PC-3 (cell line): ENCODE results near the gene THEM4. TPM values are rescaled to one million over a fixed set of nuclear protein-coding genes. Genes with fewer than 3 reads are reported as not detected.

Experiments
- ATAC-seq: fragments of 200-7000 bp; cut with Tn5 transposase; 2 replicates; pipeline ENCODE4 v1.9.1; 2020; ENCODE audit warnings: mild to moderate bottlenecking, moderate library complexity
- BruUV-seq: library from RNA; stranded (reverse); fragments of 400-500 nt; replicated peaks from 2 replicates; lab custom pipeline; 2021; lab: Mats Ljungman, UMichigan
- CTCF ChIA-PET: fragments of 300-600 bp; sonication (Branson Sonifier 250); formaldehyde crosslinking; loops from one replicate; lab custom pipeline; 2022; ENCODE audit warnings: antibody characterized with exemption; lab: Charles Lee
- POLR2A ChIA-PET: fragments of 300-600 bp; sonication (Branson Sonifier 250); formaldehyde crosslinking; loops from one replicate; lab custom pipeline; 2022; ENCODE audit warnings: antibody characterized with exemption; ENCODE audit not compliant: unreplicated experiment; lab: Charles Lee
- DNase-seq: peaks from one replicate; pipeline ENCODE4 v3.0.0-alpha.2; 2015
- H2AFZ ChIP-seq: fragments of 300-600 bp; sonication (generic); 2 replicates; pipeline ENCODE4 v1.6.0; 2016; ENCODE audit warnings: antibody characterized with exemption, low read length
- H3F3A ChIP-seq: fragments of 300-600 bp; sonication (generic); one replicate; pipeline ENCODE4 v1.6.0; 2017; ENCODE audit warnings: antibody characterized with exemption, low read length, control low read depth, mild to moderate bottlenecking; ENCODE audit not compliant: unreplicated experiment
- H3K27ac ChIP-seq: fragments of 300-600 bp; sonication (generic); 2 replicates; pipeline ENCODE4 v1.5.1; 2016; ENCODE audit warnings: mild to moderate bottlenecking, low read length
- H3K27me3 ChIP-seq: fragments of 300-600 bp; sonication (generic); 2 replicates; pipeline ENCODE4 v1.6.1; 2016; ENCODE audit warnings: low read length, mixed read lengths
- H3K36me3 ChIP-seq: fragments of 300-600 bp; sonication (generic); 2 replicates; pipeline ENCODE4 v1.6.1; 2016; ENCODE audit warnings: low read depth, mixed run types, low read length, mixed read lengths
- H3K4me1 ChIP-seq: fragments of 300-600 bp; sonication (generic); 2 replicates; pipeline ENCODE4 v1.5.1; 2016; ENCODE audit warnings: low read length; ENCODE audit not compliant: insufficient read depth
- H3K4me2 ChIP-seq: fragments of 300-600 bp; sonication (generic); 2 replicates; pipeline ENCODE4 v1.6.0; 2016; ENCODE audit warnings: low read length
- H3K4me3 ChIP-seq: fragments of 300-600 bp; sonication (generic); 2 replicates; pipeline ENCODE4 v1.5.1; 2016; ENCODE audit warnings: mild to moderate bottlenecking, low read length, mixed read lengths
- H3K79me2 ChIP-seq: fragments of 300-600 bp; sonication (generic); 2 replicates; pipeline ENCODE4 v1.6.1; 2017; ENCODE audit warnings: low read length, mixed read lengths
- H3K9ac ChIP-seq: fragments of 300-600 bp; sonication (generic); 2 replicates; pipeline ENCODE4 v1.6.0; 2016; ENCODE audit warnings: mild to moderate bottlenecking, low read length
- H3K9me2 ChIP-seq: fragments of 300-600 bp; sonication (generic); replicated peaks from 2 replicates; pipeline ENCODE4 v1.6.1; 2016; ENCODE audit warnings: mixed run types, low read length, mixed read lengths
- H3K9me3 ChIP-seq: fragments of 300-600 bp; sonication (generic); 2 replicates; pipeline ENCODE4 v1.6.1; 2016; ENCODE audit warnings: low read length, mixed read lengths
- H4K20me1 ChIP-seq: fragments of 300-600 bp; sonication (generic); 2 replicates; pipeline ENCODE4 v1.6.1; 2016; ENCODE audit warnings: low read length, mixed read lengths
- EZH2 ChIP-seq: fragments of 300-600 bp; sonication (generic); IDR thresholded peaks from one replicate; pipeline ENCODE4 v1.6.1; 2017; ENCODE audit warnings: antibody characterized with exemption, mild to moderate bottlenecking, low read length; ENCODE audit not compliant: unreplicated experiment
- EZH2phosphoT487 ChIP-seq: fragments of 300-600 bp; sonication (generic); IDR thresholded peaks from 2 replicates; pipeline ENCODE4 v1.6.1; 2018; ENCODE audit warnings: mild to moderate bottlenecking, antibody characterized with exemption, low read length, borderline replicate concordance
- intact Hi-C: fragments of 100-400 bp; cut with micrococcal nuclease; formaldehyde crosslinking; loops from 2 replicates; pipeline ENCODE4 v1.9.0; 2023
- total RNA-seq: library from RNA; depleted of rRNA; stranded (reverse); fragments of >200 nt; gene quantifications from 2 replicates; pipeline ENCODE4 v1.2.3, GENCODE V29; 2014
- TF ChIP-seq, protein P1 (sequence below): fragments of 300-600 bp; sonication (generic); conservative IDR thresholded peaks from 2 replicates; pipeline ENCODE4 v1.5.1; 2017; ENCODE audit warnings: antibody characterized with exemption, low read depth, mild to moderate bottlenecking, low read length

The THEM4 gene
- total RNA-seq, 1 experiment from 2014 or later = 18.1 TPM

DNA sequence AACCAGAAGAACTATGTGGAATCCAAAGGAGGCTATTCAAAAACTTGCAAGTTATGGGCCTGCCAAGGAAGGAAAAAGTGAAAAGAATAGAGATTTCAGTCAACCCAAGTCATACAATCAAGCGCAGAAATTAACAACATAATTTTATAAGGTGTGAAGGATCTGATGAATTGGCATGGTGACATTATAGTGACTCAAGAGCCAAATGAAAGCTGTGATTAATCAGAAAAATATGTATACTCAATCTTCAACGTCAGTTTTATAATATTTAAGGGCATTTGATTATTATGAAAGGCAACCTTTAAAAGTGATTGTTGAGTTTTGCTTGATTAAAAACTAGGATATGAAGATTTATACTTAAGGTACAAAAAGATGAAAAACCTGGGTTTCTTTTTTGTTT lies 37.8 kb upstream of the THEM4 start:
- H3K79me2 ChIP-seq = no peaks in the 10 kb centered on the region
- intact Hi-C loops = loop anchor here (5.0 kb wide), 1 partner anchor 60 kb away; no protein-coding TSS in a partner anchor
- peaks cover 9% of the 10 kb centered on the region for H3F3A ChIP-seq
- TF ChIP-seq EZH2phosphoT487 (no peak), EZH2 (no peak)
- TF ChIP-seq, protein P1, sequence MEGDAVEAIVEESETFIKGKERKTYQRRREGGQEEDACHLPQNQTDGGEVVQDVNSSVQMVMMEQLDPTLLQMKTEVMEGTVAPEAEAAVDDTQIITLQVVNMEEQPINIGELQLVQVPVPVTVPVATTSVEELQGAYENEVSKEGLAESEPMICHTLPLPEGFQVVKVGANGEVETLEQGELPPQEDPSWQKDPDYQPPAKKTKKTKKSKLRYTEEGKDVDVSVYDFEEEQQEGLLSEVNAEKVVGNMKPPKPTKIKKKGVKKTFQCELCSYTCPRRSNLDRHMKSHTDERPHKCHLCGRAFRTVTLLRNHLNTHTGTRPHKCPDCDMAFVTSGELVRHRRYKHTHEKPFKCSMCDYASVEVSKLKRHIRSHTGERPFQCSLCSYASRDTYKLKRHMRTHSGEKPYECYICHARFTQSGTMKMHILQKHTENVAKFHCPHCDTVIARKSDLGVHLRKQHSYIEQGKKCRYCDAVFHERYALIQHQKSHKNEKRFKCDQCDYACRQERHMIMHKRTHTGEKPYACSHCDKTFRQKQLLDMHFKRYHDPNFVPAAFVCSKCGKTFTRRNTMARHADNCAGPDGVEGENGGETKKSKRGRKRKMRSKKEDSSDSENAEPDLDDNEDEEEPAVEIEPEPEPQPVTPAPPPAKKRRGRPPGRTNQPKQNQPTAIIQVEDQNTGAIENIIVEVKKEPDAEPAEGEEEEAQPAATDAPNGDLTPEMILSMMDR = no peak
- ChIA-PET CTCF (interaction anchor here (1.0 to 1.1 kb wide), 2 partner anchors 13 to 54 kb away, joined by 3 to 4 read pairs; no protein-coding TSS in a partner anchor), POLR2A (interaction anchor here (0.6 to 1.8 kb wide), 8 partner anchors 11 to 1250 kb away, joined by 3 to 16 read pairs (median 5); partner anchors contain the start of genes S100A10 and S100A11)
- DNase-seq (peak; percentile 56), ATAC-seq (no peak)
- peak overlapping the region; percentile 55 for H3K4me2 ChIP-seq
- no peaks in the 10 kb centered on the region for H3K27me3 ChIP-seq
- peak overlapping the region; percentile 68 for H3K9ac ChIP-seq
- H3K4me3 ChIP-seq = peak overlapping the region; percentile 21; the same call in 1 of the 2 replicates
- H3K9me2 ChIP-seq = peaks cover 4% of the 10 kb centered on the region; the same call in 1 of the 2 replicates
- no peak overlapping the region for H2AFZ ChIP-seq
- H3K27ac ChIP-seq = peak overlapping the region; percentile 96
- H3K4me1 ChIP-seq = peaks cover 39% of the 10 kb centered on the region
- no peaks in the 10 kb centered on the region for H3K36me3 ChIP-seq
- H3K9me3 ChIP-seq = no peaks in the 10 kb centered on the region
- no TSS peak for BruUV-seq
- no peaks in the 10 kb centered on the region for H4K20me1 ChIP-seq

DNA sequence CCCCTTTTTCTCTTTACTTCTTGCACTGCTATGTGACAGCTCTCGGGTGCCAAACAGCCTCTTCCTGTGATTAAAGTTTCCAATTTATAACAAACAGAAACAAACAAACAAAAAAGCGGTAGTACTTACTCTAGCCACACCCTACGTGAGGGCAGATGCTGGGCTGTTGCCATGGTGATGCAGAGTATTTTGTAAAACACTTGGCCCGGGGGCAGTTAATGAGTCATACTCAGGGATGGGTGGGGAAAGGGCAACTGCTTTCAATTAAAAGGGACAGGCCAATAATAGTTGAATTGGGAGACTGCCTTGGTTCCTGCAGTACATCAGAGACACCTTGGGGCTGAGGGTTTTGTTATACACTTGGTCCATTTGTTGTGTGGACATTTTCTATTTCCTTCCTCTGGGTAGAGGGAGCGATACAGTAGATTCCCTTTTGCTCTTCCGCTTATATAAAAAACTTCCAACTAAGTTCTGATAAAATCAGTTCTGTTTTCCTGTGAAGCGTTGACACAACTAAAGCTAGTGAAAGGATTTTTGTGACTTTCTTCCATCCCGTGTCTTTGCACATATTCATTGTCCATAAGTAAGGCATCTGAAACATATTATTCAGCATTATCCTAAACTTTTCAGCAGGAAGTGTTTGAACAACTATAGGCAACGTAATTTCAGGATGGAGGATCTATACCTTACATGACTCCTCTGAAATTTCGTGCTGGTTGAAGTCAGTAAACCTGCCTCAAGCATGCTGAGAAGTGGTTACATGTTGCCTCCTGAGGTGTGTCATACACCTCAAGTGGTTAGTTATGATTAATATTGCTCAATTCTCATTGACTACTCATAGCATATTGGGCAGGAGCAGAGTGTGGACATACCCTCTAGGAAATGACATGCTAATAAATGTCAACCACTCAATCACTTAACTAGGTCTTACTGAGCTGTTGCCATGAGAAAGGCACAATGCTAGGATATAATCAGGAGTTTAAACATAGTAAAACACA lies 36.7 kb upstream of the THEM4 start:
- no peaks in the 10 kb centered on the region for H3K36me3 ChIP-seq
- TF ChIP-seq EZH2phosphoT487 = no peak
- no peak for TF ChIP-seq EZH2
- TF ChIP-seq, protein P1 = no peak
- BruUV-seq = TSS peak; percentile 91
- H3K9me3 ChIP-seq = no peaks in the 10 kb centered on the region
- H3K4me3 ChIP-seq = peak overlapping the region; percentile 56
- ChIA-PET CTCF (interaction anchor here (0.7 to 1.5 kb wide), 4 partner anchors 10 to 55 kb away, joined by 3 to 8 read pairs (median 4); no protein-coding TSS in a partner anchor), POLR2A (interaction anchor here (0.6 to 1.8 kb wide), 10 partner anchors 10 to 1249 kb away, joined by 3 to 16 read pairs (median 4); partner anchors contain the start of genes S100A10 and S100A11)
- intact Hi-C loops = loop anchor here (1.0 to 5.0 kb wide), 4 partner anchors 10 to 59 kb away; no protein-coding TSS in a partner anchor
- ATAC-seq (peak; percentile 76), DNase-seq (peak; percentile 100)
- peaks cover 9% of the 10 kb centered on the region for H3F3A ChIP-seq
- H3K4me2 ChIP-seq = peak overlapping the region; percentile 83
- no peaks in the 10 kb centered on the region for H3K79me2 ChIP-seq
- H3K9me2 ChIP-seq = peaks cover 4% of the 10 kb centered on the region; the same call in 1 of the 2 replicates
- no peaks in the 10 kb centered on the region for H3K27me3 ChIP-seq
- H4K20me1 ChIP-seq = no peaks in the 10 kb centered on the region
- no peak overlapping the region; the same call in 1 of the 2 replicates for H2AFZ ChIP-seq
- peak overlapping the region; percentile 96 for H3K27ac ChIP-seq
- H3K9ac ChIP-seq = peak overlapping the region; percentile 87
- peaks cover 49% of the 10 kb centered on the region for H3K4me1 ChIP-seq
